Caco-2 (cell line): ENCODE data around the gene JUN. TPM values are rescaled to one million over a fixed set of nuclear protein-coding genes. Genes with fewer than 3 reads are reported as not detected.
A peak's percentile ranks its signal among the peaks of the same experiment; 100 is the strongest.

Experiments
- BruUV-seq: library from RNA; stranded (reverse); fragments of 400-500 nt; replicated peaks from 2 replicates; lab custom pipeline; 2021; lab: Mats Ljungman, UMichigan
- CTCF ChIA-PET: fragments of 300-600 bp; sonication (Branson Sonifier 250); formaldehyde crosslinking; loops from one replicate; lab custom pipeline; 2022; ENCODE audit warnings: antibody characterized with exemption; lab: Charles Lee
- POLR2A ChIA-PET: fragments of 300-600 bp; sonication (Branson Sonifier 250); formaldehyde crosslinking; loops from one replicate; lab custom pipeline; 2022; ENCODE audit warnings: antibody characterized with exemption; lab: Charles Lee
- DNase-seq, 2 experiments: peaks; one replicate each; pipeline versions ENCODE4 v3.0.0 to v3.0.0-alpha.2; 2020 to 2022
- H3K27me3 ChIP-seq: replicated peaks from 2 replicates; pipeline ENCODE4 v1.6.0; 2011; ENCODE audit warnings: low read length; ENCODE audit not compliant: control insufficient read depth, insufficient read depth
- H3K36me3 ChIP-seq: 2 replicates; pipeline ENCODE4 v1.5.1; 2011; ENCODE audit warnings: low read length; ENCODE audit not compliant: control insufficient read depth, insufficient read depth
- H3K4me1 ChIP-seq: fragments of 250-450 bp; sonication (Bioruptor Pico); 2 replicates; pipeline ENCODE4 v1.5.1; 2020; ENCODE audit warnings: mild to moderate bottlenecking
- H3K4me3 ChIP-seq: 2 replicates; pipeline ENCODE4 v1.5.1; 2011; ENCODE audit warnings: low read depth, mild to moderate bottlenecking, control low read depth, low read length
- H3K9me3 ChIP-seq: fragments of 250-450 bp; sonication (Bioruptor Pico); 2 replicates; pipeline ENCODE4 v1.5.1; 2020; ENCODE audit warnings: mild to moderate bottlenecking, moderate library complexity
- H3K27ac Mint-ChIP-seq: one replicate; pipeline ENCODE4 v1.8.0; 2022; ENCODE audit warnings: mixed read lengths; ENCODE audit not compliant: unreplicated experiment
- H3K27me3 Mint-ChIP-seq: one replicate; pipeline ENCODE4 v1.8.0; 2022; ENCODE audit warnings: mixed read lengths; ENCODE audit not compliant: insufficient read depth, unreplicated experiment
- H3K36me3 Mint-ChIP-seq: one replicate; pipeline ENCODE4 v1.8.0; 2022; ENCODE audit warnings: mild to moderate bottlenecking, mixed read lengths; ENCODE audit not compliant: insufficient read depth, unreplicated experiment
- H3K4me1 Mint-ChIP-seq: one replicate; pipeline ENCODE4 v1.8.0; 2022; ENCODE audit warnings: low read depth, mixed read lengths; ENCODE audit not compliant: unreplicated experiment
- H3K4me3 Mint-ChIP-seq: one replicate; pipeline ENCODE4 v1.8.0; 2022; ENCODE audit warnings: mild to moderate bottlenecking, moderate library complexity, mixed read lengths; ENCODE audit not compliant: unreplicated experiment
- H3K9me3 Mint-ChIP-seq: one replicate; pipeline ENCODE4 v1.8.0; 2022; ENCODE audit warnings: mixed read lengths; ENCODE audit not compliant: unreplicated experiment
- CTCF ChIP-seq, 2 experiments: fragments of 200-600 bp in 1 of 2; IDR thresholded peaks; 1 replicate in 1 of 2; 2 replicates in 1 of 2; pipeline versions ENCODE4 v1.5.1 to v1.8.0; 2011 to 2022; ENCODE audit warnings: antibody characterized with exemption in 1 of 2, control low read depth in 1 of 2, inconsistent platforms in 1 of 2, low read depth in 1 of 2, low read length in 1 of 2, mild to moderate bottlenecking in 1 of 2, moderate library complexity in 1 of 2; ENCODE audit not compliant: insufficient read depth in 1 of 2, severe bottlenecking in 1 of 2, unreplicated experiment in 1 of 2
- intact Hi-C: fragments of 100-400 bp; cut with micrococcal nuclease; formaldehyde crosslinking; loops from one replicate; pipeline ENCODE4 v1.10.0; 2022; ENCODE audit not compliant: unreplicated experiment
- total RNA-seq: library from RNA; stranded (reverse); gene quantifications from 2 replicates; pipeline ENCODE4 v1.2.3, GENCODE V29; 2022

JUN gene
- total RNA-seq, 1 experiment from 2014 or later = 25.7 TPM

GRCh38 chr1:58786184-58786926, 2.5 kb upstream of the JUN start:
- Mint-ChIP-seq H3K4me3 (no peak overlapping the region), H3K27me3 (no peaks in the 10 kb centered on the region), H3K9me3 (no peaks in the 10 kb centered on the region), H3K4me1 (peaks cover 14% of the 10 kb centered on the region), H3K36me3 (peaks cover 38% of the 10 kb centered on the region), H3K27ac (no peak overlapping the region)
- POLR2A ChIA-PET = no interaction called here
- H3K4me1 ChIP-seq = peaks cover 9% of the 10 kb centered on the region; the same call in 1 of the 2 replicates
- TF ChIP-seq CTCF (IDR thresholded peaks at IDR 0.05; ENCODE audit: insufficient read depth in 1 of 2, low read depth in 1 of 2, low read length in 1 of 2, severe bottlenecking in 1 of 2, unreplicated experiment in 1 of 2) = no peak
- no TSS peak for BruUV-seq
- DNase-seq = no peak
- CTCF ChIA-PET = no interaction called here
- no peaks in the 10 kb centered on the region for H3K27me3 ChIP-seq
- H3K4me3 ChIP-seq = no peak overlapping the region
- no peaks in the 10 kb centered on the region for H3K36me3 ChIP-seq
- no peaks in the 10 kb centered on the region for H3K9me3 ChIP-seq
- intact Hi-C loops = loop anchor here (10.0 kb wide), 1 partner anchor 398 kb away; no protein-coding TSS in a partner anchor

- intact Hi-C loops = loop anchor here (1.0 to 10.0 kb wide), 5 partner anchors 55 to 913 kb away; no protein-coding TSS in a partner anchor
These were observed 1.7 kb upstream of the JUN start for GRCh38 chr1:58785442-58786058.

More at GRCh38 chr1:58785442-58786058, 1.7 kb upstream of the JUN start:
- Histone ChIP-seq H3K9me3 (no peaks in the 10 kb centered on the region), H3K27me3 (no peaks in the 10 kb centered on the region), H3K4me3 (peak overlapping the region; percentile 57), H3K4me1 (peaks cover 9% of the 10 kb centered on the region; the same call in 1 of the 2 replicates), H3K36me3 (no peaks in the 10 kb centered on the region)
- BruUV-seq = no TSS peak
- Mint-ChIP-seq H3K4me3 (peak overlapping the region; percentile 83), H3K27me3 (no peaks in the 10 kb centered on the region), H3K36me3 (peaks cover 45% of the 10 kb centered on the region), H3K4me1 (peaks cover 14% of the 10 kb centered on the region), H3K9me3 (no peaks in the 10 kb centered on the region), H3K27ac (peak overlapping the region; percentile 94)
- ChIA-PET POLR2A (interaction anchor here (0.6 kb wide), 1 partner anchor 70 kb away, joined by 3 read pairs; no protein-coding TSS in a partner anchor), CTCF (interaction anchor here (0.7 kb wide), 1 partner anchor 13 kb away, joined by 5 read pairs; no protein-coding TSS in a partner anchor)
- TF ChIP-seq CTCF (IDR thresholded peaks at IDR 0.05; ENCODE audit: insufficient read depth in 1 of 2, low read depth in 1 of 2, low read length in 1 of 2, severe bottlenecking in 1 of 2, unreplicated experiment in 1 of 2) = peak in 1 of 2 experiments; percentile 0
- peak in 1 of 2 experiments; percentile 41 for DNase-seq
